Left ventricle myocardium inferior (tissue), 1 donor: ENCODE results near the gene TRNP1. TPM values are rescaled to one million over a fixed set of nuclear protein-coding genes. Genes with fewer than 3 reads are reported as not detected.

Source experiments
- DNase-seq: peaks from one replicate; pipeline ENCODE4 v3.0.0-alpha.2; 2020
- H3K27ac ChIP-seq: fragments of 200-600 bp; replicated peaks from 2 replicates; pipeline ENCODE4 v1.8.0; 2021
- H3K27me3 ChIP-seq: fragments of 200-600 bp; 2 replicates; pipeline ENCODE4 v1.8.0; 2021; ENCODE audit warnings: low read depth
- H3K36me3 ChIP-seq: fragments of 200-600 bp; 2 replicates; pipeline ENCODE4 v1.8.0; 2021
- H3K4me1 ChIP-seq: fragments of 200-600 bp; 2 replicates; pipeline ENCODE4 v1.8.0; 2021
- H3K4me3 ChIP-seq: fragments of 200-600 bp; 2 replicates; pipeline ENCODE4 v1.8.0; 2021; ENCODE audit warnings: mild to moderate bottlenecking, moderate library complexity
- H3K9me3 ChIP-seq: fragments of 200-600 bp; replicated peaks from 2 replicates; pipeline ENCODE4 v1.8.0; 2021
- intact Hi-C: fragments of 100-400 bp; cut with micrococcal nuclease; formaldehyde crosslinking; loops from one replicate; pipeline ENCODE4 v1.11.0; 2022
- total RNA-seq: library from RNA; stranded (reverse); fragmentation: NEBNext Ultra II Directional; extraction: Animal tissue kit (Norgen Biotek cat#: 25700); gene quantifications from one replicate; pipeline ENCODE4 v1.2.1, GENCODE V29; 2021
- TF ChIP-seq, protein P1 (sequence below): fragments of 200-600 bp; IDR thresholded peaks from 2 replicates; pipeline ENCODE4 v1.8.0; 2021; ENCODE audit warnings: antibody characterized with exemption, mild to moderate bottlenecking, borderline replicate concordance
- donor health status: DM: no; HTN: yes; CAD: no; lungs with severe emphysema.

The TRNP1 gene
- total RNA-seq, 1 donor from 2014 or later: 35.7 TPM

DNA sequence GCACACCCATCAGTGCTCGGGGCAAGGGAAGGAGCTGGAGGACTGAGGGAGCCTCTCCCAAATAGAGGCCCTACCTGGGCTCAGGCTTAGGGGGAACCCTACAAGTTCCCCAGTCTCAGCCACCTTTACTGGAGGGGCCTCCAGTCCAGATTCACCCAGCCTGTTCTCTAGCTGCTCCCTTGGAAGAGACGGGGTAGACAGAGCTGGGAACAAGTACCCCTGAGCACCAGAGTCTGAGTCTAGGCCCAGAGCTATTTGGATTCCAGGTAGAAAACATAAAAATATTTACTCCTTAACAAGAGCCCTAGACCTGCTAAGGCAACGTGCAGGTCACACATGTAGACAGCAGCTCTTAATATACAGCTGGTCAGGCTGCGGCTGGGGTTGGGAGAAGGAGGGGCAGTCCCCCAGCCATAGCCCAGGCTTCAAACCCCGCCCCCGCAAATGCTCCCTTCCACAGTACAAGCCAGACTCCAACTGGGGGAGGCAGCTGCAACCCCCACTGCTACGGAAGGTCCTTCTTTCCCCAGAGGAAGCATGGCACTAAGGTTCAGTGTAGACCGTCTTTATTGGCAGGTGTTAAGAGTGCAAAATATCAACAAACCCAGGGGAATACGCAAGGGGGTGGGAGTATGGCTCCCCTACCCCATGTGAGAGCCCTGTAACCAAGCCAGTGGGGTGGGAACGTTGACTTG is 11.1 kb downstream of the TRNP1 start:
- Histone ChIP-seq H3K27ac (peak overlapping the region; percentile 56), H3K9me3 (no peaks in the 10 kb centered on the region), H3K4me1 (peaks cover 79% of the 10 kb centered on the region), H3K4me3 (no peak overlapping the region), H3K36me3 (peaks cover 13% of the 10 kb centered on the region), H3K27me3 (no peaks in the 10 kb centered on the region)
- TF ChIP-seq, protein P1, sequence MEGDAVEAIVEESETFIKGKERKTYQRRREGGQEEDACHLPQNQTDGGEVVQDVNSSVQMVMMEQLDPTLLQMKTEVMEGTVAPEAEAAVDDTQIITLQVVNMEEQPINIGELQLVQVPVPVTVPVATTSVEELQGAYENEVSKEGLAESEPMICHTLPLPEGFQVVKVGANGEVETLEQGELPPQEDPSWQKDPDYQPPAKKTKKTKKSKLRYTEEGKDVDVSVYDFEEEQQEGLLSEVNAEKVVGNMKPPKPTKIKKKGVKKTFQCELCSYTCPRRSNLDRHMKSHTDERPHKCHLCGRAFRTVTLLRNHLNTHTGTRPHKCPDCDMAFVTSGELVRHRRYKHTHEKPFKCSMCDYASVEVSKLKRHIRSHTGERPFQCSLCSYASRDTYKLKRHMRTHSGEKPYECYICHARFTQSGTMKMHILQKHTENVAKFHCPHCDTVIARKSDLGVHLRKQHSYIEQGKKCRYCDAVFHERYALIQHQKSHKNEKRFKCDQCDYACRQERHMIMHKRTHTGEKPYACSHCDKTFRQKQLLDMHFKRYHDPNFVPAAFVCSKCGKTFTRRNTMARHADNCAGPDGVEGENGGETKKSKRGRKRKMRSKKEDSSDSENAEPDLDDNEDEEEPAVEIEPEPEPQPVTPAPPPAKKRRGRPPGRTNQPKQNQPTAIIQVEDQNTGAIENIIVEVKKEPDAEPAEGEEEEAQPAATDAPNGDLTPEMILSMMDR: no peak
- intact Hi-C loops: no loop called here
- DNase-seq: no peak

DNA sequence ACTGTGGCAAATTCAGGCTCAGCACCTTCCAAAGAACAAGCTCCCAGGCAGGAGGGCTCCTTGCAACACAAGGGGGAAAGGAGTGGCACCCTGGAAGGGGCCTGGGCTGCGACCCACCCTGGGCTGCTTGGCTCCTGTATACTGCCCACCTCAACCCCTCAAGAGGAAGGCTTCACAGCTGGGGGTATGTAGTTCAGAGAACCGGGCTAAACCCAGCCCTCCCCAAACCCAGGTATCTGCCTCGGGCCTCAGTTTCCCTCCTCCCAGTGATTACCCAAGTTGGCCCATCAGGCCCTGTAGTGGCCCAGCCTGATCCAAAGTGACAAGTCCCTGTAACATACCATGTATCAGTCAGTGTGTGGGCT is 11.7 kb downstream of the TRNP1 start:
- H3K27ac ChIP-seq: peak overlapping the region; percentile 56
- DNase-seq: no peak
- H3K4me1 ChIP-seq: peaks cover 79% of the 10 kb centered on the region
- peaks cover 13% of the 10 kb centered on the region for H3K36me3 ChIP-seq
- H3K4me3 ChIP-seq: no peak overlapping the region
- TF ChIP-seq, protein P1: no peak
- intact Hi-C loops: no loop called here
- no peaks in the 10 kb centered on the region for H3K9me3 ChIP-seq
- H3K27me3 ChIP-seq: no peaks in the 10 kb centered on the region

DNA sequence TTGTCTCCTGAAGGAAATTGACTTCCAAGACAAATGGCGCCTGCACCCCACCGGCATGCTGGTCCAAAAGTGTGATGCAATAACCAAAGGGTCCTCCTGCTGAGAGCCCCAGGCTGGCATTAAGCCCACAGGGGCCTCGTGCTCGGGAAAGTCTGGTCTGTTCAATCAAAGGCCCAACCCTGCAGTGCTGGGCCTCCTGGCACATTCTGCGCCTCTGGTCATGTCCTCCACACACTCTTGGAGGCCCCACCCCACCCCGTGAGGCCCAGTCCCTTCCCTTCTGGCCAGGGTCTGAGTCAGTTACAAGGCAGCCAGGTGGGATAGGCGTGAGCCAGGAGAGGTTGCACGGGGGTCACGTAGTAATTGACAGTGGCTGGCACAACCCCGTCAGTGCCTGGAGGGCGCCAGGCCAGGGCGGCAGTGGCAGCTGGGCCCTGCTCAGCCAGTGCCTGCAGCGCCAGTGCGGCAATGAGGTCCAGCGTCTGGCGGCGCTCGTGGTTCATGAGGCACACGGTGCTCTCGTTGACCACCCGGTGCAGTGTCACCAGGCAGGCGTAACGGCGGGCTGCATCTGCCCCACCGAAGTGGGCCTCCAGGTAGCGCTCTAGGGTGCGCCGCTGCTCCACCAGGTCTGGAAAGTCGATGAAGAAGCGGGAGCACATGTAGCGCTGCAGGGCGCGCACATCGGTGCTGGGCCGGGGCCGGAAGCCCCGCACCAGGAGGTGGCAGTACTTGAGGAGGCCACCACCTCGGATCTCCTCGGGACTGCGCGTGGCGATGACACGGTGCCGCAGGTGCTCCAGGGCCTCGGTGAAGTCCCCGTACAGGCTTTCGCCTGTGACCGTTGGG is 12.4 kb downstream of the TRNP1 start:
- intact Hi-C loops: no loop called here
- peak overlapping the region; percentile 56 for H3K27ac ChIP-seq
- peaks cover 13% of the 10 kb centered on the region for H3K36me3 ChIP-seq
- H3K4me1 ChIP-seq: peaks cover 79% of the 10 kb centered on the region
- H3K27me3 ChIP-seq: no peaks in the 10 kb centered on the region
- no peak overlapping the region for H3K4me3 ChIP-seq
- no peaks in the 10 kb centered on the region for H3K9me3 ChIP-seq
- TF ChIP-seq, protein P1: no peak
- no peak for DNase-seq

DNA sequence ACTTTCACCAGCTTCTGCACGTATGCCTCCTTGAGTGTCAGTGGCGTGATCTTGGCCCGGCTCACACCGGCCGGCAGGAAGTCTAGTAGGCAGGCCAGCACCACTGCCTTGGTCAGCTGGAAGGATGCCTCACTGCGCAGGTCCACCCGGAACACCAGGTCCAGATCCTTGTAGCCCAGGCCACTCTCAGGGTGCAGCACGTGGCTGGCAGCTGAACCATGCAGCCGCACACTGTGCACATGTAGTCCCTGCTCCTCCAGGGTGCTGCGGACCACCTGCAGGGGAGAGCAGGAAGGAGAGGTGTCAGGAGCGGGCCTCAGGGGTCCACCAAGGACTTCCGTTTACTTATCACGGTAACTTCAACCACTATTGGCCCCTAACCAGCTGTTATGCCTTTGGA is 13.2 kb downstream of the TRNP1 start:
- intact Hi-C loops: no loop called here
- H3K36me3 ChIP-seq: peaks cover 13% of the 10 kb centered on the region
- H3K4me1 ChIP-seq: peaks cover 78% of the 10 kb centered on the region
- DNase-seq: no peak
- peak overlapping the region; percentile 82 for H3K27ac ChIP-seq
- H3K27me3 ChIP-seq: no peaks in the 10 kb centered on the region
- TF ChIP-seq, protein P1: no peak
- H3K4me3 ChIP-seq: no peak overlapping the region
- no peaks in the 10 kb centered on the region for H3K9me3 ChIP-seq

DNA sequence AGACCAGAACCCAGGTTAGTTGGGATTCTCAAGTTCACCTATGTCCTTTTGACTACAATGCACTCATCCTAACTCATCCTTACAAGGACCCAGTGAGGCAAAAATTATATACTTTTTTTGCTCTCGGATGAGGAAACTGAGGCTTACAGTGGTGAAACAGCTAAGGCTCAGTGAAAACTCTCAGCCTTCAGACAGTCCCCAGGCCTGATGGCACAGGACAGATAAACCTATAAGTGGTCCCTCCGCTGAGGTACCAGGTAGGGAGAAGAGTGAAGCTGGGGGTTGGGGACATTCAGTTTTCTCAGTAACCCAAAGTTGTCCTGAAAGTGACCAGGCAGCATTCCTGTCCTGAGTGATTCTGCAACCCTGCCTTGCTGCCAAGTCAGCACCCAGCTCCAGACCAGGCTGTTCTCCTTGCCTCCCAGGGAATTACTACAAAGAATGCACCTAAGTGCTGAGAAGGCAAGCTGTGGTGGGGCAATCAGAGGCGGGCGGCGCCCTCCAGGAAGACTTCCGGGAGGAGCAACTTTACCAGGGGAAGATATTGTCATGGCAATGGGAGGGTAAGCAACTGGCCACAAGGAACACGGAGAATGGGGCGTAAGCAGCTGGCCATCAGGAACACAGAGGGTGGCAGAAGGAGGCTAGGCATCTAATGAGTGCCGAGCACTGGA is 14.6 kb downstream of the TRNP1 start:
- DNase-seq: no peak
- no peaks in the 10 kb centered on the region for H3K27me3 ChIP-seq
- peak overlapping the region; percentile 82 for H3K27ac ChIP-seq
- peaks cover 83% of the 10 kb centered on the region for H3K4me1 ChIP-seq
- peaks cover 13% of the 10 kb centered on the region for H3K36me3 ChIP-seq
- peak overlapping the region; percentile 20 for H3K4me3 ChIP-seq
- intact Hi-C loops: no loop called here
- H3K9me3 ChIP-seq: no peaks in the 10 kb centered on the region
- TF ChIP-seq, protein P1: no peak
